Keratinocyte (primary cell): ENCODE results near the gene MAGI2.

Source experiments
- CTCF ChIP-seq, 3 experiments: IDR thresholded peaks in 1 of 3; conservative IDR thresholded peaks in 1 of 3; optimal IDR thresholded peaks in 1 of 3; 2 replicates in 2 of 3; 3 replicates in 1 of 3; pipeline versions ENCODE3 to v1.5.1; 2011; ENCODE audit warnings: low read length in 3 of 3, mild to moderate bottlenecking in 3 of 3, moderate library complexity in 2 of 3, control low read depth in 1 of 3, inconsistent platforms in 1 of 3; ENCODE audit not compliant: insufficient read depth in 2 of 3; ENCODE audit errors: extremely low read depth in 1 of 3
- EZH2 ChIP-seq: IDR thresholded peaks from one replicate; pipeline ENCODE4 v1.6.1; 2012; ENCODE audit warnings: inconsistent platforms, mild to moderate bottlenecking, low read length, moderate library complexity

GRCh38 chr7:79290841-79291497, 162.5 kb downstream of the MAGI2 start:
- TF ChIP-seq CTCF (optimal IDR thresholded peaks at IDR 0.05 in 1 of 3, IDR thresholded peaks at IDR 0.05 in 1 of 3, conservative IDR thresholded peaks at IDR 0.05 in 1 of 3; ENCODE audit: extremely low read depth in 1 of 3, insufficient read depth in 2 of 3, low read length in 3 of 3) (no peak), EZH2 (no peak)
